Sigmoid colon (tissue), 7 donors: ENCODE results near the gene SLC39A2. TPM values are rescaled to one million over a fixed set of nuclear protein-coding genes. Genes with fewer than 3 reads are reported as not detected.
"Not testable (repeated sequence)": the region's sequence is repeated elsewhere in the genome, so short reads cannot be mapped to it uniquely, and the experiment has no call there.

ENCODE experiments used
- DNase-seq: peaks from one replicate; pipeline ENCODE4 v3.0.0-alpha.2; 2019
- H3K27ac ChIP-seq, 4 donors: fragments of 200-600 bp; sonication (generic); one replicate each; pipeline ENCODE4 v1.5.1; 2016 to 2019; ENCODE audit warnings: mild to moderate bottlenecking in 1 of 4
- H3K27me3 ChIP-seq, 3 donors: fragments of 200-600 bp; sonication (generic); one replicate each; pipeline ENCODE4 v1.5.1; 2019; ENCODE audit warnings: mild to moderate bottlenecking in 1 of 3
- H3K36me3 ChIP-seq, 4 donors: fragments of 200-600 bp; sonication (generic); one replicate each; pipeline ENCODE4 v1.5.1; 2016 to 2019
- H3K4me1 ChIP-seq, 4 donors: fragments of 200-600 bp; sonication (generic); one replicate each; pipeline ENCODE4 v1.5.1; 2017 to 2019
- H3K4me3 ChIP-seq, 4 donors: fragments of 200-600 bp; sonication (generic); one replicate each; pipeline ENCODE4 v1.5.1; 2017 to 2019; ENCODE audit warnings: mild to moderate bottlenecking in 2 of 4, moderate library complexity in 1 of 4
- H3K9me3 ChIP-seq, 4 donors: fragments of 200-600 bp in 3 of 4; sonication (generic) in 3 of 4; one replicate each; pipeline versions ENCODE4 v1.5.1 to v1.6.1; 2013 to 2019
- EP300 ChIP-seq, 4 donors: sonication (generic); formaldehyde crosslinking; IDR thresholded peaks; one replicate each; pipeline ENCODE4 v1.6.1; 2017; ENCODE audit warnings: antibody characterized with exemption in 4 of 4
- POLR2A ChIP-seq, 2 donors: fragments of 450-650 bp; IDR thresholded peaks; one replicate each; pipeline ENCODE4 v1.6.1; 2016; ENCODE audit warnings: antibody characterized with exemption in 2 of 2, mild to moderate bottlenecking in 2 of 2, moderate library complexity in 2 of 2
- POLR2AphosphoS5 ChIP-seq, 4 donors: sonication (generic); formaldehyde crosslinking; IDR thresholded peaks; one replicate each; pipeline ENCODE4 v1.6.1; 2017; ENCODE audit warnings: antibody characterized with exemption in 4 of 4
- WGBS, 2 donors: extraction: QIAGEN DNeasy Blood & Tissue Kit; methylation state at CpG; one replicate each; pipeline ENCODE4 v1.1.7; 2013; 5-methylcytosine and 5-hydroxymethylcytosine counted together
- intact Hi-C: fragments of 100-400 bp; cut with DNase I; formaldehyde crosslinking; loops from one replicate; pipeline ENCODE4 v1.15.1; 2023
- polyA plus RNA-seq, 3 donors: library from polyadenylated mRNA; stranded (reverse); fragments of 200-250 nt; gene quantifications; one replicate each; pipeline ENCODE4 v1.2.3, GENCODE V29; 2013
- total RNA-seq, 4 donors: library from RNA; depleted of rRNA; stranded (reverse); fragments of >200 nt; gene quantifications; one replicate each; pipeline ENCODE4 v1.1.0, GENCODE V29; 2016
- TF ChIP-seq, protein P1 (sequence below), 4 experiments: fragments of 450-650 bp in 3 of 4; fragments of 200-600 bp in 1 of 4; IDR thresholded peaks; one replicate each; pipeline ENCODE4 v1.5.1; 2016 to 2019; ENCODE audit warnings: antibody characterized with exemption in 4 of 4, mild to moderate bottlenecking in 3 of 4, moderate library complexity in 2 of 4
- donor health status: healthy with polysubstance abuse.
- donor health status: Bipolar disorder and iron deficiency.
- donor health status: healthy.

Gene SLC39A2
- total and polyA plus RNA-seq, 7 donors: 1.2 TPM; not detected in 6

GRCh38 chr14:20976291-20976690 is 22.8 kb upstream of the SLC39A2 start:
- no peak for DNase-seq
- Histone ChIP-seq H3K4me1 (peaks cover 0 to 6% (median 5%) of the 10 kb centered on the region in 4 donors), H3K4me3 (no peak overlapping the region), H3K27ac (no peak overlapping the region), H3K9me3 (no peaks in the 10 kb centered on the region), H3K27me3 (no peaks in the 10 kb centered on the region), H3K36me3 (no peaks in the 10 kb centered on the region)
- WGBS, 2 donors: 93 to 95% methylated on average over 1 of the region's 1 CpG
- intact Hi-C loops: no loop called here
- TF ChIP-seq, protein P1, sequence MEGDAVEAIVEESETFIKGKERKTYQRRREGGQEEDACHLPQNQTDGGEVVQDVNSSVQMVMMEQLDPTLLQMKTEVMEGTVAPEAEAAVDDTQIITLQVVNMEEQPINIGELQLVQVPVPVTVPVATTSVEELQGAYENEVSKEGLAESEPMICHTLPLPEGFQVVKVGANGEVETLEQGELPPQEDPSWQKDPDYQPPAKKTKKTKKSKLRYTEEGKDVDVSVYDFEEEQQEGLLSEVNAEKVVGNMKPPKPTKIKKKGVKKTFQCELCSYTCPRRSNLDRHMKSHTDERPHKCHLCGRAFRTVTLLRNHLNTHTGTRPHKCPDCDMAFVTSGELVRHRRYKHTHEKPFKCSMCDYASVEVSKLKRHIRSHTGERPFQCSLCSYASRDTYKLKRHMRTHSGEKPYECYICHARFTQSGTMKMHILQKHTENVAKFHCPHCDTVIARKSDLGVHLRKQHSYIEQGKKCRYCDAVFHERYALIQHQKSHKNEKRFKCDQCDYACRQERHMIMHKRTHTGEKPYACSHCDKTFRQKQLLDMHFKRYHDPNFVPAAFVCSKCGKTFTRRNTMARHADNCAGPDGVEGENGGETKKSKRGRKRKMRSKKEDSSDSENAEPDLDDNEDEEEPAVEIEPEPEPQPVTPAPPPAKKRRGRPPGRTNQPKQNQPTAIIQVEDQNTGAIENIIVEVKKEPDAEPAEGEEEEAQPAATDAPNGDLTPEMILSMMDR (IDR thresholded peaks at IDR 0.05): no peak
- TF ChIP-seq EP300 (IDR thresholded peaks at IDR 0.05) (no peak), POLR2A (IDR thresholded peaks at IDR 0.05) (no peak), POLR2AphosphoS5 (IDR thresholded peaks at IDR 0.05) (no peak)

GRCh38 chr14:20978687-20979086 is 20.4 kb upstream of the SLC39A2 start:
- Histone ChIP-seq H3K27me3 (no peaks in the 10 kb centered on the region), H3K9me3 (no peaks in the 10 kb centered on the region), H3K36me3 (no peaks in the 10 kb centered on the region), H3K4me1 (no peaks in the 10 kb centered on the region), H3K4me3 (no peak overlapping the region), H3K27ac (no peak overlapping the region)
- TF ChIP-seq POLR2AphosphoS5 (IDR thresholded peaks at IDR 0.05): no peak
- no peak for TF ChIP-seq POLR2A (IDR thresholded peaks at IDR 0.05)
- TF ChIP-seq, protein P1 (IDR thresholded peaks at IDR 0.05): no peak
- TF ChIP-seq EP300 (IDR thresholded peaks at IDR 0.05): no peak
- WGBS, 2 donors: 13 to 49% methylated on average over 1 of the region's 1 CpG
- intact Hi-C loops: no loop called here
- DNase-seq: no peak

DNA sequence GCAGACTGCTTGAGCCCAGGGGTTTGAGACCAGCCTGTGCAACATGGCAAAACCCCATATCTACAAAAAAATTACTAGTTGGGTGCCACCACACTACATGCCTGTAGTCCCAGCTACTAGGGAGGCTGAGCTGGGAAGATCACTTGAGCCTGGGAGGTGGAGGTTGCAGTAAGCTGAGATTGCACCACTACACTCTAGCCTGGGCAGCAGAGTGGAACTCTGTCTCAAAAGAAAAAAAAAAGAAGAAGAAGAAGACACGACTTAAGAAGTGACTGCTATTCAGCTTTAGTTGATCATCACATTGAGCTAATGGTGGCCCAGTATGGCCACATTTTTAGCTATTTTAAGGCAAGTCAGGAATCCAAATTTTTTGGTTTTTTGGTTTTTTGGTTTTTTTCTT is 18.2 kb upstream of the SLC39A2 start:
- no peak overlapping the region for H3K27ac ChIP-seq
- H3K27me3 ChIP-seq: no peaks in the 10 kb centered on the region
- WGBS, 2 donors: 70 to 71% methylated on average over 1 of the region's 1 CpG
- no peak overlapping the region for H3K4me3 ChIP-seq
- DNase-seq: no peak
- H3K4me1 ChIP-seq: no peaks in the 10 kb centered on the region
- H3K36me3 ChIP-seq: no peaks in the 10 kb centered on the region
- intact Hi-C loops: no loop called here
- TF ChIP-seq, protein P1 (IDR thresholded peaks at IDR 0.05): no peak
- no peak for TF ChIP-seq POLR2AphosphoS5 (IDR thresholded peaks at IDR 0.05)
- no peak for TF ChIP-seq POLR2A (IDR thresholded peaks at IDR 0.05)
- no peak for TF ChIP-seq EP300 (IDR thresholded peaks at IDR 0.05)
- H3K9me3 ChIP-seq: no peaks in the 10 kb centered on the region

- H3K36me3 ChIP-seq: no peaks in the 10 kb centered on the region
- no peak for DNase-seq
- H3K4me1 ChIP-seq: peaks cover 0 to 7% (median 0%) of the 10 kb centered on the region in 4 donors
- no peak overlapping the region for H3K4me3 ChIP-seq
- TF ChIP-seq POLR2A (IDR thresholded peaks at IDR 0.05) (no peak), POLR2AphosphoS5 (IDR thresholded peaks at IDR 0.05) (no peak), EP300 (IDR thresholded peaks at IDR 0.05) (no peak)
- TF ChIP-seq, protein P1 (IDR thresholded peaks at IDR 0.05): no peak
- H3K27ac ChIP-seq: no peak overlapping the region
- H3K9me3 ChIP-seq: no peaks in the 10 kb centered on the region
- no peaks in the 10 kb centered on the region for H3K27me3 ChIP-seq
- intact Hi-C loops: no loop called here
- 79 to 81% methylated on average over 2 of the region's 2 CpGs for WGBS, 2 donors
Observed at GRCh38 chr14:20982646-20983369, 16.3 kb upstream of the SLC39A2 start.

DNA sequence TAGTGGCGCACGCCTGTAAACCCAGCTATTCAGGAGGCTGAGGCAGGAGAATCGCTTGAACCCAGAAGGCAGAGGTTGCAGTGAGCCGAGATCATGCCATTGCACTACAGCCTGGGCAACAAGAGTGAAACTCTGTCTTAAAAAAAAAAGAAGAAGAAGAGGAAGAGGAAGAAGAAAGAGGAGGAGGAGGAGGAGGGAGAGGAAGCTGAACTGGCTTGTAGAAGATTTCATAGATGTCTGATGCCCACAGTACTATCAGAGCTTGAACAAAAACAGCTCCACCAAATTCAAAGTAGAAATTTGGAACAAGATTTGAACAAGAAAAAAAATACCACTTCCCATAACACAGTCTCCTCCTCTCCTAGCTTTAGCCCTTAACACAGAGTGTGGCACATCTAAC is 13.4 kb upstream of the SLC39A2 start:
- WGBS, 2 donors: 92 to 95% methylated on average over 4 of the region's 4 CpGs

More for the DNA sequence above, 13.4 kb upstream of the SLC39A2 start:
- H3K4me3 ChIP-seq, intact Hi-C loops, DNase-seq, H3K9me3 ChIP-seq, H3K27ac ChIP-seq, H3K36me3 ChIP-seq, H3K27me3 ChIP-seq: not testable (repeated sequence)
- peaks cover 0 to 21% (median 11%) of the 10 kb centered on the region in 4 donors for H3K4me1 ChIP-seq
